Mesendoderm (in vitro differentiated cells): ENCODE measurements around the gene KLHL26.

Experiments used
- DNase-seq: peaks from one replicate; pipeline ENCODE4 v3.0.0; 2013
- H2AK5ac ChIP-seq: 2 replicates; pipeline ENCODE4 v1.6.1; 2013; ENCODE audit warnings: low read length, inconsistent platforms
- H2BK120ac ChIP-seq: 2 replicates; pipeline ENCODE4 v1.6.1; 2013; ENCODE audit warnings: low read depth, mild to moderate bottlenecking, low read length, moderate library complexity, mixed read lengths
- H2BK15ac ChIP-seq: replicated peaks from 2 replicates; pipeline ENCODE4 v1.6.1; 2013; ENCODE audit warnings: low read depth, mild to moderate bottlenecking, moderate library complexity
- H2BK5ac ChIP-seq: 2 replicates; pipeline ENCODE4 v1.6.1; 2013; ENCODE audit warnings: low read length, inconsistent platforms
- H3K18ac ChIP-seq: 2 replicates; pipeline ENCODE4 v1.6.1; 2013; ENCODE audit warnings: mild to moderate bottlenecking, low read length, mixed read lengths
- H3K23ac ChIP-seq: one replicate; pipeline ENCODE4 v1.6.1; 2013; ENCODE audit warnings: low read length
- H3K27ac ChIP-seq: 2 replicates; pipeline ENCODE4 v1.5.1; 2013; ENCODE audit warnings: low read depth, mild to moderate bottlenecking, inconsistent platforms, low read length, moderate library complexity
- H3K27me3 ChIP-seq: 2 replicates; pipeline ENCODE4 v1.6.1; 2013; ENCODE audit warnings: low read length, control low read depth, mild to moderate bottlenecking, inconsistent platforms; ENCODE audit not compliant: insufficient read depth, poor library complexity
- H3K36me3 ChIP-seq: 2 replicates; pipeline ENCODE4 v1.6.1; 2013; ENCODE audit warnings: low read length, inconsistent platforms; ENCODE audit not compliant: control insufficient read depth, insufficient read depth
- H3K4ac ChIP-seq: one replicate; pipeline ENCODE4 v1.6.1; 2013; ENCODE audit warnings: low read depth, mild to moderate bottlenecking, low read length, moderate library complexity
- H3K4me1 ChIP-seq: 2 replicates; pipeline ENCODE4 v1.6.1; 2013; ENCODE audit warnings: low read depth, low read length, inconsistent platforms; ENCODE audit not compliant: control insufficient read depth
- H3K4me2 ChIP-seq: 2 replicates; pipeline ENCODE4 v1.6.1; 2013; ENCODE audit warnings: low read length
- H3K4me3 ChIP-seq: 2 replicates; pipeline ENCODE4 v1.5.1; 2013; ENCODE audit warnings: mild to moderate bottlenecking, low read length
- H3K56ac ChIP-seq: one replicate; pipeline ENCODE4 v1.6.1; 2013; ENCODE audit warnings: low read length
- H3K79me1 ChIP-seq: 2 replicates; pipeline ENCODE4 v1.6.1; 2013; ENCODE audit warnings: low read length, inconsistent platforms
- H3K79me2 ChIP-seq: 2 replicates; pipeline ENCODE4 v1.6.1; 2013; ENCODE audit warnings: mild to moderate bottlenecking, low read length; ENCODE audit not compliant: control insufficient read depth, insufficient read depth
- H3K9ac ChIP-seq: 2 replicates; pipeline ENCODE4 v1.6.1; 2013; ENCODE audit warnings: low read length, inconsistent platforms
- H4K5ac ChIP-seq: one replicate; pipeline ENCODE4 v1.6.1; 2013; ENCODE audit warnings: low read length
- H4K8ac ChIP-seq: one replicate; pipeline ENCODE4 v1.6.1; 2013; ENCODE audit warnings: low read depth, mild to moderate bottlenecking, control low read depth, low read length, moderate library complexity
- WGBS: extraction: QIAGEN DNeasy Blood & Tissue Kit; methylation state at CpG from one replicate; pipeline ENCODE4 v1.1.7; 2013; ENCODE audit warnings: low lambda C conversion rate, missing lambda C conversion rate; ENCODE audit not compliant: insufficient coverage; ENCODE audit errors: extremely low coverage; 5-methylcytosine and 5-hydroxymethylcytosine counted together

The KLHL26 gene

GRCh38 chr19:18594096-18594823 lies 42.6 kb upstream of the KLHL26 start:
- peak overlapping the region; percentile 54 for H3K4me3 ChIP-seq
- H3K27ac ChIP-seq, result peak overlapping the region; percentile 55
- no peaks in the 10 kb centered on the region for H3K79me2 ChIP-seq
- peak; percentile 87 for DNase-seq
- H3K4me1 ChIP-seq, result peaks cover 16% of the 10 kb centered on the region
- H4K8ac ChIP-seq, result no peak overlapping the region
- H3K4me2 ChIP-seq, result peak overlapping the region; percentile 74
- peak overlapping the region; percentile 97 for H3K56ac ChIP-seq
- H2BK15ac ChIP-seq, result no peak overlapping the region
- H2BK5ac ChIP-seq, result no peak overlapping the region
- H3K9ac ChIP-seq, result peak overlapping the region; percentile 89
- peak overlapping the region; percentile 88 for H2AK5ac ChIP-seq
- peaks cover 3% of the 10 kb centered on the region for H3K36me3 ChIP-seq
- peak overlapping the region; percentile 25 for H3K4ac ChIP-seq
- no CpG with 5 or more reads among the region's 54 CpGs for WGBS
- peak overlapping the region; percentile 83 for H3K18ac ChIP-seq
- H3K23ac ChIP-seq, result no peak overlapping the region
- H3K27me3 ChIP-seq, result no peaks in the 10 kb centered on the region
- no peak overlapping the region for H4K5ac ChIP-seq
- H2BK120ac ChIP-seq, result no peak overlapping the region
- H3K79me1 ChIP-seq, result peaks cover 2% of the 10 kb centered on the region

- H3K4me3 ChIP-seq, result no peak overlapping the region
- WGBS, result no CpG with 5 or more reads among the region's 26 CpGs
- H3K56ac ChIP-seq, result peak overlapping the region; percentile 86
- H2BK15ac ChIP-seq, result no peak overlapping the region
- peak overlapping the region; percentile 89 for H3K9ac ChIP-seq
- peak overlapping the region; percentile 49 for H3K4me2 ChIP-seq
- H3K36me3 ChIP-seq, result peaks cover 3% of the 10 kb centered on the region
- peaks cover 16% of the 10 kb centered on the region for H3K4me1 ChIP-seq
- H3K79me2 ChIP-seq, result no peaks in the 10 kb centered on the region
- no peak overlapping the region for H4K5ac ChIP-seq
- no peak overlapping the region for H3K23ac ChIP-seq
- no peak overlapping the region for H2BK120ac ChIP-seq
- H3K79me1 ChIP-seq, result peaks cover 2% of the 10 kb centered on the region
- no peak overlapping the region for H4K8ac ChIP-seq
- H3K4ac ChIP-seq, result peak overlapping the region; percentile 25
- H3K27me3 ChIP-seq, result no peaks in the 10 kb centered on the region
- peak overlapping the region; percentile 88 for H2AK5ac ChIP-seq
- peak overlapping the region; percentile 55 for H3K27ac ChIP-seq
- no peak overlapping the region for H2BK5ac ChIP-seq
- peak overlapping the region; percentile 62 for H3K18ac ChIP-seq
- DNase-seq, result no peak
Measured at GRCh38 chr19:18594824-18595373, 41.9 kb upstream of the KLHL26 start.

GRCh38 chr19:18595475-18595874 lies 41.4 kb upstream of the KLHL26 start:
- H3K4me3 ChIP-seq, result no peak overlapping the region
- peak overlapping the region; percentile 86 for H3K56ac ChIP-seq
- peaks cover 16% of the 10 kb centered on the region for H3K4me1 ChIP-seq
- peak overlapping the region; percentile 62 for H3K18ac ChIP-seq
- H2BK15ac ChIP-seq, result no peak overlapping the region
- H3K27me3 ChIP-seq, result no peaks in the 10 kb centered on the region
- H3K23ac ChIP-seq, result no peak overlapping the region
- H3K27ac ChIP-seq, result no peak overlapping the region
- no peak overlapping the region for H4K8ac ChIP-seq
- no peak overlapping the region for H2BK120ac ChIP-seq
- no CpG with 5 or more reads among the region's 6 CpGs for WGBS
- no peaks in the 10 kb centered on the region for H3K79me2 ChIP-seq
- peaks cover 2% of the 10 kb centered on the region for H3K79me1 ChIP-seq
- H2AK5ac ChIP-seq, result peak overlapping the region; percentile 6
- H3K4ac ChIP-seq, result no peak overlapping the region
- DNase-seq, result no peak
- no peak overlapping the region for H3K4me2 ChIP-seq
- peaks cover 3% of the 10 kb centered on the region for H3K36me3 ChIP-seq
- no peak overlapping the region for H2BK5ac ChIP-seq
- peak overlapping the region; percentile 38 for H3K9ac ChIP-seq
- H4K5ac ChIP-seq, result no peak overlapping the region

- H3K79me2 ChIP-seq, result no peaks in the 10 kb centered on the region
- H3K4me3 ChIP-seq, result no peak overlapping the region
- H2BK15ac ChIP-seq, result no peak overlapping the region
- no peak overlapping the region for H4K8ac ChIP-seq
- no peak overlapping the region for H2BK120ac ChIP-seq
- no peaks in the 10 kb centered on the region for H3K36me3 ChIP-seq
- H3K56ac ChIP-seq, result peak overlapping the region; percentile 51
- no peaks in the 10 kb centered on the region for H3K27me3 ChIP-seq
- no CpG with 5 or more reads among the region's 21 CpGs for WGBS
- H3K4me1 ChIP-seq, result peaks cover 13% of the 10 kb centered on the region
- H3K4ac ChIP-seq, result no peak overlapping the region
- no peak overlapping the region for H2AK5ac ChIP-seq
- no peak overlapping the region for H3K27ac ChIP-seq
- no peaks in the 10 kb centered on the region for H3K79me1 ChIP-seq
- no peak overlapping the region for H2BK5ac ChIP-seq
- H3K18ac ChIP-seq, result no peak overlapping the region
- no peak overlapping the region for H4K5ac ChIP-seq
- DNase-seq, result peak; percentile 63
- H3K4me2 ChIP-seq, result no peak overlapping the region
- H3K9ac ChIP-seq, result no peak overlapping the region
- no peak overlapping the region for H3K23ac ChIP-seq
Measured at GRCh38 chr19:18596752-18597157, 40.1 kb upstream of the KLHL26 start.

GRCh38 chr19:18597809-18598660 lies 38.8 kb upstream of the KLHL26 start:
- Histone ChIP-seq H3K36me3 (no peaks in the 10 kb centered on the region), H2BK5ac (peak overlapping the region; percentile 33), H3K23ac (no peak overlapping the region), H3K79me1 (no peaks in the 10 kb centered on the region), H3K4me1 (peaks cover 13% of the 10 kb centered on the region), H2AK5ac (no peak overlapping the region), H3K9ac (peak overlapping the region; percentile 42), H3K4me2 (no peak overlapping the region), H3K27ac (no peak overlapping the region), H3K56ac (peak overlapping the region; percentile 70), H2BK120ac (no peak overlapping the region), H4K5ac (no peak overlapping the region), H3K27me3 (no peaks in the 10 kb centered on the region), H4K8ac (no peak overlapping the region), H3K4me3 (no peak overlapping the region), H3K18ac (peak overlapping the region; percentile 62), H3K4ac (no peak overlapping the region), H3K79me2 (no peaks in the 10 kb centered on the region), H2BK15ac (no peak overlapping the region)
- peak; percentile 38 for DNase-seq
- WGBS, result no CpG with 5 or more reads among the region's 25 CpGs
